GM12892 (cell line): ENCODE measurements around the gene COL4A6.

Experiments
- POLR2A ChIP-seq: IDR thresholded peaks from 2 replicates; pipeline ENCODE4 v1.6.1; 2011; ENCODE audit warnings: low read depth, low read length, control low read depth
- POLR2AphosphoS5 ChIP-seq: IDR thresholded peaks from 2 replicates; pipeline ENCODE4 v1.6.1; 2011; ENCODE audit warnings: low read depth, low read length, control low read depth
- TAF1 ChIP-seq: IDR thresholded peaks from 2 replicates; pipeline ENCODE4 v1.6.1; 2011; ENCODE audit warnings: low read depth, mild to moderate bottlenecking, control low read depth, low read length, borderline replicate concordance

- TF ChIP-seq POLR2A: no peak
- TF ChIP-seq POLR2AphosphoS5: no peak
- no peak for TF ChIP-seq TAF1
Measured at GRCh38 chrX:108235986-108236385, 202.2 kb downstream of the COL4A6 start.
